Hepatocyte (in vitro differentiated cells): ENCODE results near the gene UHRF1. TPM values are rescaled to one million over a fixed set of nuclear protein-coding genes. Genes with fewer than 3 reads are reported as not detected.

Experiments used
- DNase-seq: peaks from one replicate; pipeline ENCODE4 v3.0.0-alpha.2; 2016; ENCODE audit warnings: low spot score
- H2AFZ ChIP-seq: fragments of 200-600 bp; sonication (generic); 2 replicates; pipeline ENCODE4 v1.6.0; 2016; ENCODE audit warnings: antibody characterized with exemption, mild to moderate bottlenecking
- H3K27ac ChIP-seq: fragments of 200-600 bp; sonication (generic); 2 replicates; pipeline ENCODE4 v1.5.1; 2016; ENCODE audit warnings: mild to moderate bottlenecking
- H3K27me3 ChIP-seq: fragments of 200-600 bp; sonication (generic); 2 replicates; pipeline ENCODE4 v1.6.1; 2016
- H3K36me3 ChIP-seq: fragments of 200-600 bp; sonication (generic); replicated peaks from 2 replicates; pipeline ENCODE4 v1.5.1; 2016; ENCODE audit warnings: low read depth; ENCODE audit not compliant: insufficient read depth
- H3K4me1 ChIP-seq: fragments of 200-600 bp; sonication (generic); 2 replicates; pipeline ENCODE4 v1.5.1; 2016; ENCODE audit warnings: mild to moderate bottlenecking, moderate library complexity; ENCODE audit not compliant: insufficient read depth
- H3K4me2 ChIP-seq: fragments of 200-600 bp; sonication (generic); 2 replicates; pipeline ENCODE4 v1.6.0; 2016
- H3K4me3 ChIP-seq: fragments of 200-600 bp; sonication (generic); 2 replicates; pipeline ENCODE4 v1.5.1; 2016; ENCODE audit warnings: mild to moderate bottlenecking
- H3K79me2 ChIP-seq: fragments of 200-600 bp; sonication (generic); 2 replicates; pipeline ENCODE4 v1.6.0; 2017; ENCODE audit warnings: mild to moderate bottlenecking
- H3K9me2 ChIP-seq: fragments of 200-600 bp; sonication (generic); replicated peaks from 2 replicates; pipeline ENCODE4 v1.6.0; 2017; ENCODE audit warnings: mild to moderate bottlenecking; ENCODE audit not compliant: insufficient read depth
- H3K9me3 ChIP-seq: fragments of 200-600 bp; sonication (generic); 2 replicates; pipeline ENCODE4 v1.5.1; 2016; ENCODE audit warnings: low read depth, mild to moderate bottlenecking
- H4K20me1 ChIP-seq: fragments of 200-600 bp; sonication (generic); 2 replicates; pipeline ENCODE4 v1.6.0; 2016; ENCODE audit warnings: mild to moderate bottlenecking; ENCODE audit not compliant: insufficient read depth, poor library complexity, severe bottlenecking
- EZH2 ChIP-seq: fragments of 200-600 bp; sonication (generic); IDR thresholded peaks from 2 replicates; pipeline ENCODE4 v1.6.1; 2016; ENCODE audit warnings: antibody characterized with exemption, mild to moderate bottlenecking, borderline replicate concordance
- EZH2phosphoT487 ChIP-seq: fragments of 200-600 bp; sonication (generic); IDR thresholded peaks from one replicate; pipeline ENCODE4 v1.6.1; 2018; ENCODE audit warnings: antibody characterized with exemption, mild to moderate bottlenecking, low read depth, moderate library complexity; ENCODE audit not compliant: unreplicated experiment, severe bottlenecking
- WGBS: methylation state at CpG from one replicate; pipeline ENCODE4 v1.1.6; 2016; ENCODE audit warnings: low lambda C conversion rate; ENCODE audit errors: missing lambda C conversion rate; 5-methylcytosine and 5-hydroxymethylcytosine counted together
- polyA plus RNA-seq: library from polyadenylated mRNA; unstranded; fragments of >200 nt; fragmentation: Nextera tagmentation; extraction: Ambion mirVana; gene quantifications from 2 replicates; pipeline ENCODE4 v1.2.1, GENCODE V29; 2016
- total RNA-seq: library from RNA; depleted of rRNA; stranded (reverse); fragments of >200 nt; gene quantifications from 2 replicates; pipeline ENCODE4 v1.2.3, GENCODE V29; 2014
- TF ChIP-seq, protein P1 (sequence below): fragments of 200-600 bp; sonication (generic); IDR thresholded peaks from 2 replicates; pipeline ENCODE4 v1.5.1; 2016; ENCODE audit warnings: antibody characterized with exemption, mild to moderate bottlenecking; ENCODE audit not compliant: poor library complexity

UHRF1 gene
- total and polyA plus RNA-seq, 2 experiments from 2014 or later: 9.9 to 11.5 TPM

DNA sequence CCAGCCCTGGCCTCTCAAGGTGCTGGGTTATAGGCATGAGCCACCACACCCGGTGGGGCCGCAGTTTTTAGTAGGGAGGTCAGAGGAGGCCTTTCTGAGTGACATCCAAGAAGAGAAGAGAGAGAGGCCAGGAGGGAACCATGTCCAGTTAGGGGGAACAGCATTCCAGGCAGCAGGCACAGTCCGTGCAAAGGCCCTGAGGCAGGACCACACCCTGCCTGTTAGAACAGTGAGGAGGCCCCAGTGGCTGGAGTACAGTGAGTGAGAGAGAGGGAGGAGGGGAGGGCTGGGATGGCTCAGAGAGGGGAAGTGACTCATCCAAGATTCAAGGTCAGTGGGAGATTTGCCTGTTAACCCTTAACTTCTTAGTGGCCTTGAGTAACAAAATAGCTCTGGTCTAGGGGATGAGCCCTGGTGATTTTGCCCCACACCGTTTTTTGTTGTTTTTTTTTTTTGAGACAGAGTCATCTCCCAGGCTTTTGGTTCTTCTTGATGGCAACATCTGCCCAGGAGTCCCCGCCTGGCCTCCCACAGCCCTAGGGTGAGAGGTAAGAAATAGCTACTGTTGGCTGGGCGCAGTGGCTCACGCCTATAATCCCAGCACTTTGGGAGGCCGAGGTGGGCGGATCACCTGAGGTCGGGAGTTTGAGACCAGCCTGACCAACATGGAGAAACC is 39.1 kb upstream of the UHRF1 start:
- H3K4me2 ChIP-seq: no peak overlapping the region
- 64% methylated on average over 10 of the region's 10 CpGs for WGBS
- H3K9me2 ChIP-seq: no peaks in the 10 kb centered on the region
- no peaks in the 10 kb centered on the region for H3K9me3 ChIP-seq
- peak overlapping the region; percentile 86 for H3K27ac ChIP-seq
- H2AFZ ChIP-seq: no peak overlapping the region
- H4K20me1 ChIP-seq: no peaks in the 10 kb centered on the region
- peaks cover 10% of the 10 kb centered on the region for H3K4me1 ChIP-seq
- TF ChIP-seq, protein P1, sequence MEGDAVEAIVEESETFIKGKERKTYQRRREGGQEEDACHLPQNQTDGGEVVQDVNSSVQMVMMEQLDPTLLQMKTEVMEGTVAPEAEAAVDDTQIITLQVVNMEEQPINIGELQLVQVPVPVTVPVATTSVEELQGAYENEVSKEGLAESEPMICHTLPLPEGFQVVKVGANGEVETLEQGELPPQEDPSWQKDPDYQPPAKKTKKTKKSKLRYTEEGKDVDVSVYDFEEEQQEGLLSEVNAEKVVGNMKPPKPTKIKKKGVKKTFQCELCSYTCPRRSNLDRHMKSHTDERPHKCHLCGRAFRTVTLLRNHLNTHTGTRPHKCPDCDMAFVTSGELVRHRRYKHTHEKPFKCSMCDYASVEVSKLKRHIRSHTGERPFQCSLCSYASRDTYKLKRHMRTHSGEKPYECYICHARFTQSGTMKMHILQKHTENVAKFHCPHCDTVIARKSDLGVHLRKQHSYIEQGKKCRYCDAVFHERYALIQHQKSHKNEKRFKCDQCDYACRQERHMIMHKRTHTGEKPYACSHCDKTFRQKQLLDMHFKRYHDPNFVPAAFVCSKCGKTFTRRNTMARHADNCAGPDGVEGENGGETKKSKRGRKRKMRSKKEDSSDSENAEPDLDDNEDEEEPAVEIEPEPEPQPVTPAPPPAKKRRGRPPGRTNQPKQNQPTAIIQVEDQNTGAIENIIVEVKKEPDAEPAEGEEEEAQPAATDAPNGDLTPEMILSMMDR: no peak
- TF ChIP-seq EZH2 (no peak), EZH2phosphoT487 (no peak)
- H3K79me2 ChIP-seq: peaks cover 22% of the 10 kb centered on the region
- H3K4me3 ChIP-seq: no peak overlapping the region
- H3K27me3 ChIP-seq: no peaks in the 10 kb centered on the region
- H3K36me3 ChIP-seq: no peaks in the 10 kb centered on the region
- DNase-seq: peak; percentile 87

DNA sequence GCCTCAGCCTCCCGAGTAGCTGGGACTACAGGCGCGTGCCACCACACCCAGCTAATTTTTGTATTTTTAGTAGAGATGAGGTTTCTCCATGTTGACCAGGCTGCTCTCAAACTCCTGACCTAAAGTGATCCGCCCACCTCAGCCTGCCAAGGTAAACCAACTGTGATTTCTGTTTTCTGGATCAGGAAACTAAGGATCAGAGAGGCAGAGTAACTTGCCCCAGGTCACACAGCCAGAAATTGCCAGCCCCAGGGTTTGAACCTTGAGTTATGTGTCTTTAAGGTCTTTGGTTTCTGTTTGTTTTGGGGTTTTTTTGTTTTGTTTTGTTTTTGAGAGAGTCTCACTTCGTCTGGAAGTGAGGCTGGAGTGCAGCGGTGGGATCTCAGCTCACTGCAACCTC is 37.6 kb upstream of the UHRF1 start:
- DNase-seq: no peak
- Histone ChIP-seq H4K20me1 (no peaks in the 10 kb centered on the region), H3K27me3 (no peaks in the 10 kb centered on the region), H3K79me2 (peaks cover 6% of the 10 kb centered on the region), H3K4me3 (no peak overlapping the region), H3K4me1 (peaks cover 4% of the 10 kb centered on the region), H3K4me2 (no peak overlapping the region), H2AFZ (no peak overlapping the region), H3K36me3 (no peaks in the 10 kb centered on the region), H3K9me2 (no peaks in the 10 kb centered on the region), H3K9me3 (no peaks in the 10 kb centered on the region), H3K27ac (no peak overlapping the region)
- WGBS: 76% methylated on average over 6 of the region's 6 CpGs
- TF ChIP-seq EZH2phosphoT487 (no peak), EZH2 (no peak)
- TF ChIP-seq, protein P1: no peak

GRCh38 chr19:4873930-4874329 is 35.4 kb upstream of the UHRF1 start:
- H3K27me3 ChIP-seq: no peaks in the 10 kb centered on the region
- H2AFZ ChIP-seq: no peak overlapping the region
- no peaks in the 10 kb centered on the region for H4K20me1 ChIP-seq
- DNase-seq: no peak
- 97% methylated on average over 3 of the region's 3 CpGs for WGBS
- no peaks in the 10 kb centered on the region for H3K36me3 ChIP-seq
- TF ChIP-seq EZH2 (no peak), EZH2phosphoT487 (no peak)
- TF ChIP-seq, protein P1: no peak
- H3K4me2 ChIP-seq: no peak overlapping the region
- H3K79me2 ChIP-seq: no peaks in the 10 kb centered on the region
- H3K27ac ChIP-seq: no peak overlapping the region
- no peaks in the 10 kb centered on the region for H3K9me2 ChIP-seq
- H3K4me1 ChIP-seq: peaks cover 8% of the 10 kb centered on the region
- H3K9me3 ChIP-seq: no peaks in the 10 kb centered on the region
- no peak overlapping the region for H3K4me3 ChIP-seq
